Measurements from ENCODE around the gene SUSD6. TPM values are rescaled to one million over a fixed set of nuclear protein-coding genes. Genes with fewer than 3 reads are reported as not detected.

Gene SUSD6, protein sequence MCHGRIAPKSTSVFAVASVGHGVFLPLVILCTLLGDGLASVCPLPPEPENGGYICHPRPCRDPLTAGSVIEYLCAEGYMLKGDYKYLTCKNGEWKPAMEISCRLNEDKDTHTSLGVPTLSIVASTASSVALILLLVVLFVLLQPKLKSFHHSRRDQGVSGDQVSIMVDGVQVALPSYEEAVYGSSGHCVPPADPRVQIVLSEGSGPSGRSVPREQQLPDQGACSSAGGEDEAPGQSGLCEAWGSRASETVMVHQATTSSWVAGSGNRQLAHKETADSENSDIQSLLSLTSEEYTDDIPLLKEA
- total RNA-seq (84.2 TPM), polyA plus RNA-seq (ENCODE audit: insufficient read depth, low read depth, low replicate concordance) (14.3 TPM)
- long read RNA-seq, donor 1, full-length matches to known transcripts: 3 of 3 reads
- long read RNA-seq, donor 1, partial matches to known transcripts: 0 of 3 reads
- long read RNA-seq, donor 1, other reads (novel, unspliced or antisense): 0 of 3 reads
- long read RNA-seq, donor 2, full-length matches to known transcripts: 4 of 14 reads
- long read RNA-seq, donor 2, partial matches to known transcripts: 10 of 14 reads
- long read RNA-seq, donor 2, other reads (novel, unspliced or antisense): 0 of 14 reads
- long read RNA-seq, donor 3, full-length matches to known transcripts: 3 of 3 reads
- long read RNA-seq, donor 3, partial matches to known transcripts: 0 of 3 reads
- long read RNA-seq, donor 3, other reads (novel, unspliced or antisense): 0 of 3 reads
- long read RNA-seq, donor 4, full-length matches to known transcripts: 3 of 3 reads
- long read RNA-seq, donor 4, partial matches to known transcripts: 0 of 3 reads
- long read RNA-seq, donor 4, other reads (novel, unspliced or antisense): 0 of 3 reads
- long read RNA-seq, donor 5: 0 reads
- long read RNA-seq, donor 6: 0 reads
- long read RNA-seq, donor 7, full-length matches to known transcripts: 5 of 30 reads
- long read RNA-seq, donor 7, partial matches to known transcripts: 24 of 30 reads
- long read RNA-seq, donor 7, other reads (novel, unspliced or antisense): 1 of 30 reads
- long read RNA-seq, donor 8, full-length matches to known transcripts: 3 of 3 reads
- long read RNA-seq, donor 8, partial matches to known transcripts: 0 of 3 reads
- long read RNA-seq, donor 8, other reads (novel, unspliced or antisense): 0 of 3 reads
- long read RNA-seq, donor 9, full-length matches to known transcripts: 2 of 2 reads
- long read RNA-seq, donor 9, partial matches to known transcripts: 0 of 2 reads
- long read RNA-seq, donor 9, other reads (novel, unspliced or antisense): 0 of 2 reads
- long read RNA-seq, donor 10, full-length matches to known transcripts: 5 of 5 reads
- long read RNA-seq, donor 10, partial matches to known transcripts: 0 of 5 reads
- long read RNA-seq, donor 10, other reads (novel, unspliced or antisense): 0 of 5 reads

DNA sequence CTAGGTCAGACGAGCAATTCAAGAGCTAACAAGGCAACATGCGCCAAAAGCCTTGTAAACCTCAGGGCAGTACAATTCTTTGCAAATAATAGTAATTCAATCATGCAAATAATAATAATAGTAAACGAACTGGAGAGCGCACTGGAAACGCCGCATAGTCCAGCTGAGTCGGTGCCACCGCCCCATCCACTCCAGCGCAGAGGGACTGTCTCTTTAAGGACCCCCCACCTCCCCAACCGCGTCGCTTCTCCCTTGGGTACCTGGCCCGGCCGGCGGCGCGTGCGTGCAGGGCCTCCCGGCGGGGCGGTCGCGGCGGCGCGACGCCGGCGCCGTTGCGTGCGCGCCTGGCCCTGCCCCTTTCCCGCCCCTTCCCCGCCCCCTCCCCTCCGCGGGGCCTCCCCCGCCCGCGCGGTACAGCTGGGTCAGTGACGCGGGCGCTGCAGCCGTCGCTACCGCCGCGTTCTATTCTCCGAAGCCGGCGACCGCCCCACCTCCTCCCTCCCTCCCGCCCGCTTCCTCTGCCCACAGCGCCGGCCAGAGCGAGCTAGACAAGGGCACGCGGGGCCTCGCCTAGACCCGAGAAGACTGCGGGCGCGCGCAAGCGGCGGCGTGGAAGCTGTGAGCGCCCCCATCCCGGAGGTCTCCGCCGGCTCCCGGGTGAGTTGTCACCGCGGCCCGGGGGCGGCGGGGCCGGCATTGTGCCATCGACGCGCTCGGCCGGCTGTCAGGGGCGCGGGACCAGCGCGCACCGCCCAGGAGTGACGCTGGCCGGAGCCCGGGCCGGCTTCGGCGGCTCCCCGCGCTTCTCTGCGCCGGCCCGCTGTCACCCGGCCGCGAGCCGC is at the start of gene SUSD6:
Gene SUSD6, plus strand, starts transcription at position 425 of the 842 bp plus-strand sequence. CDS start 46,997 bp downstream, outside the sequence.
- Histone ChIP-seq H3K4me3 (ENCODE audit: low read length in 3 of 3) (peak within 1 kb of the TSS; percentile 84 to 94 (median 90)), H3K4me1 (ENCODE audit: control insufficient read depth in 2 of 3, insufficient read depth in 2 of 3, low read depth in 1 of 3, low read length in 3 of 3) (peaks cover 7 to 43% (median 35%) of the 10 kb centered on the region in 3 donors), H3K36me3 (ENCODE audit: control insufficient read depth in 2 of 3, insufficient read depth in 3 of 3, low read length in 3 of 3) (no peaks in the 10 kb centered on the region), H3K9ac (ENCODE audit: low read length in 3 of 3) (peak within 1 kb of the TSS; percentile 82 to 95 (median 83)), H3K9me3 (ENCODE audit: control insufficient read depth in 2 of 3, insufficient read depth in 1 of 3, low read length in 3 of 3) (no peaks in the 10 kb centered on the region), H3K27ac (ENCODE audit: low read depth in 2 of 2, low read length in 2 of 2) (peak within 1 kb of the TSS; percentile 92 to 94), H3K27me3 (ENCODE audit: control insufficient read depth, insufficient read depth, low read length) (no peaks in the 10 kb centered on the region)
- FAIRE-seq: no peak
- DNase-seq: peak; percentile 94 to 98 (median 96)
- TF ChIP-seq, protein P1, sequence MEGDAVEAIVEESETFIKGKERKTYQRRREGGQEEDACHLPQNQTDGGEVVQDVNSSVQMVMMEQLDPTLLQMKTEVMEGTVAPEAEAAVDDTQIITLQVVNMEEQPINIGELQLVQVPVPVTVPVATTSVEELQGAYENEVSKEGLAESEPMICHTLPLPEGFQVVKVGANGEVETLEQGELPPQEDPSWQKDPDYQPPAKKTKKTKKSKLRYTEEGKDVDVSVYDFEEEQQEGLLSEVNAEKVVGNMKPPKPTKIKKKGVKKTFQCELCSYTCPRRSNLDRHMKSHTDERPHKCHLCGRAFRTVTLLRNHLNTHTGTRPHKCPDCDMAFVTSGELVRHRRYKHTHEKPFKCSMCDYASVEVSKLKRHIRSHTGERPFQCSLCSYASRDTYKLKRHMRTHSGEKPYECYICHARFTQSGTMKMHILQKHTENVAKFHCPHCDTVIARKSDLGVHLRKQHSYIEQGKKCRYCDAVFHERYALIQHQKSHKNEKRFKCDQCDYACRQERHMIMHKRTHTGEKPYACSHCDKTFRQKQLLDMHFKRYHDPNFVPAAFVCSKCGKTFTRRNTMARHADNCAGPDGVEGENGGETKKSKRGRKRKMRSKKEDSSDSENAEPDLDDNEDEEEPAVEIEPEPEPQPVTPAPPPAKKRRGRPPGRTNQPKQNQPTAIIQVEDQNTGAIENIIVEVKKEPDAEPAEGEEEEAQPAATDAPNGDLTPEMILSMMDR (IDR thresholded peaks at IDR 0.05; ENCODE audit: borderline replicate concordance, extremely low read depth, insufficient read depth): no peak
- intact Hi-C loops (cut with DNase I): no loop called here

DNA sequence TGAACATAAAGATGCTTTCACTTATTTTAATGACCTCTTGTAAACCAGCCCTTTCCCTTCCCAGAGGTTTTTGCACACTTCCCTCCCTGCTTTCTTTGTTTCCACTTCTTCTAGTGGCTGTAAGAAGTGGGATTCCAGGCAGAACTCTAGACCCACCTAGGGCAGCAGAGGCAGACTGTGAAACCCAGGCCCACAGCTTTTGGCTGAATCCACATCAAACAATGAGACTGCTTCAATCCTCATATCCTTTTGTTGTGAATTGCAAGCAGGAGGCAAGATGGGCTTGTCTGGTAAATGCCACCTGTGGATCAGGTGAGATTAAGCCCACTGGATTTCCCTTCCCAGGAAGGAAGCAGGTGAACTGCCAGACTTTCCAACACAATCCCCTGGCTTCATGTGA is 49.5 kb upstream of the SUSD6 start:
- H3K9ac ChIP-seq (ENCODE audit: low read length in 3 of 3): no peak overlapping the region
- no peaks in the 10 kb centered on the region for H3K9me3 ChIP-seq (ENCODE audit: control insufficient read depth in 2 of 3, insufficient read depth in 1 of 3, low read length in 3 of 3)
- H3K36me3 ChIP-seq (ENCODE audit: control insufficient read depth in 2 of 3, insufficient read depth in 3 of 3, low read length in 3 of 3): no peaks in the 10 kb centered on the region
- TF ChIP-seq, protein P1 (IDR thresholded peaks at IDR 0.05; ENCODE audit: borderline replicate concordance, extremely low read depth, insufficient read depth): no peak
- H3K4me3 ChIP-seq (ENCODE audit: low read length in 3 of 3): no peak overlapping the region
- FAIRE-seq (no peak), DNase-seq (no peak)
- H3K27me3 ChIP-seq (ENCODE audit: control insufficient read depth, insufficient read depth, low read length): no peaks in the 10 kb centered on the region
- no peaks in the 10 kb centered on the region for H3K4me1 ChIP-seq (ENCODE audit: control insufficient read depth in 2 of 3, insufficient read depth in 2 of 3, low read depth in 1 of 3, low read length in 3 of 3)
- H3K27ac ChIP-seq (ENCODE audit: low read depth in 2 of 2, low read length in 2 of 2): no peak overlapping the region
- intact Hi-C loops (cut with DNase I): no loop called here

DNA sequence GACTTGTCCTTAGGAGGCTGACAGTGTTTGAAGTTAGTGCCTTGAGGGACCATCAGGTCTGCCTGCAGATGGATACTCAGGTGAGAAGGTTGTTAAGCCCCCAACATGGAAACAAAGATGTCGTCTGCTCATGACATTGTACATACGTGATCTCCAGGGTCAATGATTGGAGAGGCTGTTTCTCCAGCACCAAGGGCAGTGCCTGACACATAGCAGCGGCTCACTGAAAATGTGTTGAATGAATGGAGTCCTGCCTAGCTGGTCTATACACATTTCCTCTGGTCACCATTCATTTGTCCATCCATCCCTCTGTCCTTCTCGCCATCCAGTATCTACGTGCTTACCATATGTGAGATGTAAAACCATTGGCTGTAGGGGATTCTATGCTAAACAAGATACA is 43.8 kb upstream of the SUSD6 start:
- DNase-seq (no peak), FAIRE-seq (no peak)
- H3K9me3 ChIP-seq (ENCODE audit: control insufficient read depth in 2 of 3, insufficient read depth in 1 of 3, low read length in 3 of 3): no peaks in the 10 kb centered on the region
- no peak overlapping the region for H3K4me3 ChIP-seq (ENCODE audit: low read length in 3 of 3)
- intact Hi-C loops (cut with DNase I): no loop called here
- H3K36me3 ChIP-seq (ENCODE audit: control insufficient read depth in 2 of 3, insufficient read depth in 3 of 3, low read length in 3 of 3): no peaks in the 10 kb centered on the region
- H3K4me1 ChIP-seq (ENCODE audit: control insufficient read depth in 2 of 3, insufficient read depth in 2 of 3, low read depth in 1 of 3, low read length in 3 of 3): peaks cover 0 to 12% (median 0%) of the 10 kb centered on the region in 3 donors
- peaks cover 27% of the 10 kb centered on the region for H3K27me3 ChIP-seq (ENCODE audit: control insufficient read depth, insufficient read depth, low read length)
- H3K27ac ChIP-seq (ENCODE audit: low read depth in 2 of 2, low read length in 2 of 2): no peak overlapping the region
- TF ChIP-seq, protein P1 (IDR thresholded peaks at IDR 0.05; ENCODE audit: borderline replicate concordance, extremely low read depth, insufficient read depth): no peak
- no peak overlapping the region for H3K9ac ChIP-seq (ENCODE audit: low read length in 3 of 3)

Data from kidney (tissue), 22 donors.